NCI-H1436 treated with DMSO at 0.1 percent for 48 hours (cell line): ENCODE results near the gene UPB1.

Source experiments
- DNase-seq: peaks from one replicate; lab custom pipeline; 2025; lab: John Stamatoyannopoulos, UW

UPB1 gene

DNA sequence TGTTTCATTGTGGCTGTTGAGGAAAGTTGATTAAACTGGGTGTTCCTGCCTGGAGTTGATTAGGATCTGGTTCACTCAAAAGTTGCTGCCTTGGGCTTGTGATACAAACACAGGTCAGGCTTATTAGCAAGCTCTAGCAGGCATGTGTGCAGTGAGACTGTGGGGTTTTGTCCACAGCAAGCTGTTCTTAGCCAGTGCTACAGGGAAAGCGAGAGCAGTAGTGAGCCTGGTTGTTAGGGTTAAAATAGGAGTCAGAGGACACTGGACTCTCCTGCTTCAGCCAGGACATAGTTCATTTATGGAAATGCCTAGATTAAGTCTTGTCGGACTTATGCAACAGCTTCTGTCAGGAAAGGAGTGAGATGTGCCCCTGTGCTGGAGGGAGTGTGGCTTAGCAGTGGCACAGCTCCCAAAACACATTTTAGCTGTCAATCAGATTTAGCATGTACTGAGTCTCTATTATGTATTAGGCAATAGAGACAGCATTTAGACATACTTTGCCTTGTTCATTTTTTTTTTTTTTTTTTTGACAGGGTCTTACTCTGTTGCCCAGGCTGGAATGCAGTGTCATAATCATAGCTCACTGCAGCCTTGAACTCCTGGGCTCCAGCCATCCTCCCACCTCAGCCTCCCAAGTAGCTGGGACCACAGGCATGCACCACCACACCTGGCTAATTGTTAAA, 69.4 kb downstream of the UPB1 start:
- DNase-seq = no peak

DNA sequence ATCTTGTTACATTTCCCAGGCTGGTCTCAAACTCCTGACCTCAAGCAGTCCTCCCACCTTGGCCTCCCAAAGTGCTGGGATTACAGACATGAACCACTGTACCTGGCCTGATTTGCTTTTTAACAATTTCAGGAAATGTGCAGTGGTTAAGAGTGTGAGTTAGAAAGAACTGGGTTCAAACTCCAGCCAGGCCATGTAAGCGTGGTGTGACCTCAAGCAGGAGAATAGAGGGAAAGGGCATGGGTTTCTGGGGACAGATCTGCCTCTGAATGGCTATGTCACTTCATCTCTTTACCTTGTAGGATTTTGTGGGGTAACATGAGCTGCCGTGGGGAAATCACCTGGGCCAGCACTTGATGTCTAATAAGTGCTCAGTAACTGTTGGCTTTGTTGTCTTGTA, 69.9 kb downstream of the UPB1 start:
- no peak for DNase-seq

DNA sequence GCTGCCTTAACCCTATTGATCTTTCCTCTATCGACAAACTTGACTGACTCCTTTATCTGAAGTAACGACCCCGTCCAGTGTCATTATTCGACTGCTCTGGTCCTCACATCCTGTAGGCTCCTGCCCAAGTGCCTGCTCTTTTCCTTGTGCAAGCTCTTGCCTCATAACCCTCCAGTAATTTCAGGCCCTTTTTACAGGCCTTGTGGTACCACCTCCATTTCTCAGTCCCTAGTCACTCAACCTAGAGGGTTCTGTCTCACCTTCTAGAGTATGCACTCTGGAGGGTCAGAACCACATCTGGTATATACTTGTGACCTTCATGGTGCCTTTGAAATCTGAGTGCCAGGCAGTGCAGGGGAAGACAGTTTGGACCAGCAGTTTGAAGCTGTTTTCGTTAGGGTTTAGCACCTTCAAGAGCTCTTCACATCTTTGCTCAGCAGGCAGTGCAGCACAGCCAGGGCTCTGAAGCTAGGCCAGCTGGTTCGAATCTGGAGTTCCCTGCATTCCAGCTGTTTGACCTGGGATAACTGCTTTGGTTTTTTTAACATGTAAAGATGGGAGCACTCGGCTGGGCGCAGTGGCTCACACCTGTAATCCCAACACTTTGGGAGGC, 71.9 kb downstream of the UPB1 start:
- DNase-seq = no peak

DNA sequence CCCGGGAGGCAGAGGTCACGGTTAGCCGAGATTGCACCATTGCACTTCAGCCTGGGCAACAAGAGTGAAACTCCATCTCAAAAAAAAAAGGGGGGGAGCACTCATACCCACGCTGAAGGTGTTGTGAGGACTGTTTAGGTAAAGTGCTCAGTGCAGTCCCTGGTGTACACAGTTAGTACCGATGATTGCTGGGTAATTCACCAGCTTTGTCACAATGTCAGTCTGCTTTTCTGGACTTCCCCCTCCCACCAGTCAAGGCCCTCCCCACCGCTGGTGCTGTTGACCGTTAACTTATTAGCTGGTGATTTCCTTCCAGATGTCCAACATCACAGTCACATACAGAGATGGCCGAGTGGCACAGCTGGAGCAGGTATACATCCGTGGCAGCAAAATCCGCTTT, 72.5 kb downstream of the UPB1 start:
- DNase-seq = no peak

DNA sequence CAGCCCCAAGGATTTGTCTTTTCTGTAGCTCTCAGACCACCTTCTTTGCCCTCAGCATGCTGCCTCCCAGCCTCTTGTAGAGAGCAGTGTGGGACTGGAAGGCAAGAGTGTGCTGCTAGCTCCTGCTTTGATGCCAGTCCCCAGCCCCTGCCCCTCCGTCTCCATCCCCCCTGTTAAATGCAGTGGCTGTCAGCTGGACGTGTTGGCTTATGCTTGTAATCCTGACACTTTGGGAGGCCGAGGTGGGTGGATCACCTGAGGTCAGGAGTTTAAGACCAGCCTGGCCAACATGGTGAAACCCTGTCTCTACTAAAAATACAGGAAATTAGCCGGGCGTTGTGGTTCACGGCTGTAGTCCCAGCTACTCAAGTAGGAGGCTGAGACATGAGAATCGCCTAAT, 76.1 kb downstream of the UPB1 start:
- DNase-seq = no peak

DNA sequence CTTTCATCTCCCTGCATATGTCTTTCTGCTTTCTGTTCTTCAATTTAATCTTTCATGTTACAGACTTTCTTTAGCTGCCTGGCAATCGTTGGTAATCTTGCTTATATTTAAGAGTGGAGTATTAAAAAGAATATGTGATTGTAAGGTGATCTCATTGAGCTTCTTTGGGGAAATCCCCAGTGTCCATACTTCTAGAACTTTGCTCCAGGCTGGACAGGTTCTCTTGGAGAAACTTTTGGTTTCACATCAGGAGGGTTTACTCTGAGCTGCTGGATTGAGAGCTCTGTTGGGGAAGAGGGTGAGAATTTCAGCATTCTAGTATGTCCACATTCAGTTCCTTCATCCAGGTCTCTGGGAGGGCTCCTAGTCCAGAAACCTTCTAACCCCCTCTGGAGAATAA, 81.6 kb downstream of the UPB1 start:
- DNase-seq = no peak
